HG03108 (cell line): ENCODE measurements around the gene PAMR1.
"Not testable (repeated sequence)": the region's sequence is repeated elsewhere in the genome, so short reads cannot be mapped to it uniquely, and the experiment has no call there.

Experiments
- ATAC-seq: cut with Tn5 transposase; IDR thresholded peaks from one replicate; pipeline ENCODE4 v1.9.1; 2021; ENCODE audit warnings: moderate library complexity; ENCODE audit not compliant: unreplicated experiment

PAMR1 gene

DNA sequence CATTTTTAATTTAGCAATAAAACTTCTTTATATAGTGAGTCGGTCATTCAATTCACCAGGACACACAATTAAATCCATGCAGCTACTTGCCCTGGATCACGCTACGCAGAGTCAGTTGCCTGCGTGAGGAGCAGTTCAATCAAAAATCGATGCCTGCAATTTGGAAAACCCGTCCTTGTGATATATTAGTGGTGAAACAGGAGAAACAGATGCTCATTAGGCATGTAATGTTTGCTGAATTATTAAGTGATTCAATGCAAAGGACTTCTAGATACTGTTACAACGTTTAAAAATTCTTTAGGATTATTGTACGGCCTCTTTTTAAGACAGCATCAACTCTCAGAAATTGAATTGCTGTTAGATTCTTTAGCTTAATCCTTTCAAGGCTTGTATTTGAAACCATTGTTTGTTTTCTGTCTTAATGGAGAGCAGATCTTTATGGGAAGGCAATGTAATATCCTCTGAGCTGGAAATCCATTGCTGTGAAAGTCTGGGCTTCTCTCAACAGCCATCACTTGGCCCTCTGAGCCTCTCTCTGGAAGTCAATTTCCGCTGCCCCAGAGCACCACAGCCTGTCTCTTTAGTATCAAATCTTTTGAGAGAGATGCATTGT, 20.1 kb upstream of the PAMR1 start:
- no peak for ATAC-seq

DNA sequence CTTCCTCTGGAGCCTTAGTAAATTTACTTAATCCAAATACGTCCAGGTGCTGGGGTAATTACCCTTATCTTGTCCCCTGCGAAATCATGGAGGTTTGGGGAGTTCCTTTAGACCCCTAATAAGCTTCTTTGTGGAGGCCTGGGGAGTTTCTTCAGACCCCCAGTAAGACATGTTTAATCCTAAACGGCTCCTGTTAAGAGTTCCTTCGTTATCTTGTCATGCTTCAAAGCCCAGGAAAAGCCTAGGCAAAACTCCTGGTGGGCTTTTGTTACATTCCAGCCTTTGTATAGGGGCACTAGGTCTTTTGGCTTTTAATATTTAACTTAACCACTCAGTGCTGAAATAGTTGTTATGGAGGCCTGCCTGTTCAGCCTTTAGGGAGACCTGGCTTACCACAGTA, 18.1 kb upstream of the PAMR1 start:
- ATAC-seq: no peak

DNA sequence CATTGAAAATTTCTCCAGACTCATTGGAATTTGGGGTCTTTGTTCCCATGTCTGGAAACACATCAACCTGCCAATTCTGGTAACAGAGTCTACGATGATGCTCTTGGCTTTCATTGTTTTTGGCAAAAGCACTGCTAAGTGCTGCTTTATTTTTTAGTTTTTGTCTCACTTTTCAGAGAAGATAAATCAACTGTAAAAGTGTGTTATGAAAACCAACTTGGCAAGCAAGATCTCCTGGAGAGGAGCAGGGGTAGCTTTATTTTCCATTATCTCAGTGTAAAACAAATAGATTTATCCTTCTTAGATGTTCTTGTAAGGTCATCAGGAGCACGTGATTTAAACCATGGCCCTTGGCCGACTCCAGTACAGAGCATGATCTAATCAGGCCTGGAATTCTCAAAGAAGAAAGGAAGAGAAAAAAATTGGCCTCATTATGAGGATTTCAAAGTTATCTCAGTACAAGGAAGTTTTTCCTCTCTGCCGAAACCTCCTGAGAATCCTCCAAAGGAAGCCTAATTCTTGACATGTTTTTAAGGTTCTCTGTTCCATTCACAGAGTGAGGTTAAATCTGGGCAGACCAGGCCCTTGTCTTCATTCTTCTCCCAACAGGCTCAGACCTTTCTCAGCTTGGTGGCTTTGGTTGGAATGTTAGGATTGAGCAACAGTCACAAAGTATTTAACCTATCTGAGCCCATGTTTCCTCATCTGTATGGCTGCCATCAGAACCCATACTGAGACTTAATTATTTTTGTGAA, 16.4 kb upstream of the PAMR1 start:
- ATAC-seq: no peak

DNA sequence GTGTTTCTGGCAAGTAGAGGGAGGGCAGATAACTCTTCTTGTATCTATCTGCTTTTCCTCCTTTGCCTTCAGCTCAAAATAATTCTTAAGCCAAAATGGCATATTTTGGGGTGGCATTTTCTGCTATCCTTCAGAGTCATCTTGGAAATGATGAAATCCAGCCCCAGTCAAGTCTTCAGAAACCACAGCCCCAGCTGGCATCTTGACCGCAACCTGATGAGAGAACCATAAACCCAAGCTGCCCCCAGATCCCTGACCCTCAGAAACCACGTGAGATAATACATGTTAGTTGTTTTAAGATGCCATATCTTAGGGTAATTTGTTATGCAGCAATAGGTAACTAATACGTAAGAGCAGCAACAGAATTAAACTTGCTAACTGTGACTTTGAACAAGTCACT, 15.1 kb upstream of the PAMR1 start:
- no peak for ATAC-seq

DNA sequence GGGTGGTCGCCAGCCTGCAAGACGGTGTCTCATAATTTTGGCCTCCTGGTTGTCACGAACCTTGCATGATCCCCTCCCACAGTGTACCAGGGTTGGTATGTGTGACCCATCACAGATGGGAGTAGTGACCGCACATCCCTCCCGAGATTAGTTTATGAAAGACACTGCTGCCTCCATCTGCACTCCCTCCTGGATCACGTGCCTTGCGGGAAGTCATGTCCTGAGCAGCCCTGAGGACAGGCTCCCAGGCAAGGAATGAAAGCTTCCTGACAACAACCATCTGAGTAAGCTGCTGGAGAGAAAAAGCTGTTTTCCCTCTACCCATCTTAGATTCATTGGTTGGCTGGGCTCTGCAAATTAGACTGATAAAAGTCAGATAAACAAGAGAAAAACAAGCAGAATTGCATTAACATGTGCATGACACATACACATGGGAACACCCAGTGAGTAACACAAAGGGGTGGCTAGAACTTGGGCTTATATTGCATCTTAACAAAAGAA, 14.4 kb upstream of the PAMR1 start:
- ATAC-seq: no peak

DNA sequence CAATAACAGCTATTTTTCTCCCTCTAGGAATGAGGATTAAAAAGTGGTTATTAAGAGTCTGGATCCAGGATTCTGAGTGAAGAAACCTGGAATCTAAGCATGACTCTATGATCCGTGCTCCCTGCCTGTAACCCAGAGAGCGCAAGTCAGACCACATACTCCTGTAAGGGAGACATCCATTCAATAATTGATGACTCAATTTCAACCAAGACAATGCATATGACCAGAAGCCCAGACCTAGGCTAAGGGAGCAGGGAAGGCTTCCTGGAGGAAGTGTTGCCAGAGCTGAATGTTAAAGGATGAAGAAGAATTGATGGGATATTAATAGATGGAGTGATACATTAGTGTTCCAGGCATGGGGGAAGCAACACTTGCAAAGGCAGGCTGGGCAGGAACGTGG, 13.8 kb upstream of the PAMR1 start:
- ATAC-seq: no peak

DNA sequence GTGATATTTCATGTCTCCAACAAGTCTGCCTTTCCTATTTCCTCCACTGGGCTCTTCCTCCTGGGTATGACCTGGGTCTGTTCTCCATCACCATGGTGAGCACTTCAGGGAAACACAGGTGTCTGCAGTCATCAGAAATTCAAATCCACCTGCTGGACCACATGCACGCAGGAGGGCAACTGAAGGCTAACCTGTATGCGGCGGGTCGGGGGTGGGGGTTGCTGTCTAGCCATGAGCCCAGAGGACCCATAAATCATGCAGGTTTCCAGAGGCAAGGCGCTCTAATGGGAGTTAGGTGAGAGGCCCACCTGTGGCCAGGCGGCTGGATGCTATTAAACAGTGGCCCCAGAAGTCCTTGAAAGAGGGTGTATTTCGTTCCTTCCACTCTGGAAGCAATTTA, 11.1 kb upstream of the PAMR1 start:
- ATAC-seq: no peak

DNA sequence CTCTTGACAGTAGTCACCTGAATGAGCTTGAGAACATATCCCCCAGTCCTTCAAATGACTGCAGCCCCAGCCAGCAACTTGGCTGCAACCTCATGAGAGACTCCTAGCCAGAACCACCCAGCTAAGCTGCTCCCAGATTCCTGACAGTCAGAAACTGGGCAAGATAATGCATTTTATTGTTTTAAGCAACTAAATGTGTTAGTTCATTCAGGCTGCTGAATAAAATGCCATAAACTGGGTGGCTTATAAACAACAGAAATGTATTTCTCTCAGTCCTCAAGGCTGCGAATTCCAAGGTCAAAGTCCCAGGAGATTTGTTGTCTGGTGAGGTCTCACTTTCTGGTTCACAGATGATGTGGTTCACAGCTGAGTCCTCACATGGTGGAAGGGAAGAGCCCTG, 5.8 kb upstream of the PAMR1 start:
- no peak for ATAC-seq

DNA sequence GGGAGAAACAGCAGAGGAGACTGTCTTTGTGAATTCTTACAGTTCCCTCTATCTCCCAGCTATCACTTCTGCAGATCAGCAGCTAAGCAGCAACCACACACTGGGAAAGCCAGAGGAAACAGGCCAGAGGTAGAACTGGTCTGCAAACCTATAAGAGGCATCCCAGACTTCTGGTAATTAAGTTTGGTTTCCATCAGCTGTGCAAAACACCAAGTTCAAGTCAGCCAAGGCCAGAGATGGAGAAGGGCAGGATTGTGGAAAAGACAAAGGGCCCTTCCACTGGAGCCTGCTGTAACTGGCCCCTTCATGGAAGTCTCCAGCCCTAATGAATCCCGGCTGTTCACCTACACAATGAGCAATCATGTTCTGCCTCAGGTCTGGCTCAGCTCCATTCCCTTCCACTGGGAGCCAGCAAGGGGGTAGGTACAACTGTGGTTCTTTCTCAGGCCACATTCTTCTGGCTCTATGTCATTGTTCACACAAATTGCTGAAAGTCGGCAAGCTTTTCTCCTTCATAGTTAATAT, 4.6 kb upstream of the PAMR1 start:
- ATAC-seq: no peak

DNA sequence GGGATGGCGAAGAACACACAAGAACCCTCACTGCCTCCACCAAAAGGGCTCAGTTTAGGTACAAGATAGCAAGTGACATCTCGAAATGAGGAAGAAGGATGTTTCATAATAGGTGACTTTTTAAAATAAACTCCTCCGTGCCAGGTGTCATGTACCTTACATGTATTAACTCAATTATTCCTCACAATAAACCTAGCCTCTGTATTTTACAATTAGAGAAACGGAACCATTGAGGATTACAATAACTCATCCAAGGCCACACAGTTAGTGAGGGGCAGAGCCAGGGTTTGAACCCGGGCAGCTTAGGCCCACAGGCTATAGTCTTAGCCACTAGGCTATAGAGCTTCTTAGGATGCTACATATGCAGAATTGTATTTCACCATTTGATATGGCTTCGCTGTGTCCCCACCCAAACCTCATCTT, 965 bp upstream of the PAMR1 start:
- ATAC-seq: no peak

DNA sequence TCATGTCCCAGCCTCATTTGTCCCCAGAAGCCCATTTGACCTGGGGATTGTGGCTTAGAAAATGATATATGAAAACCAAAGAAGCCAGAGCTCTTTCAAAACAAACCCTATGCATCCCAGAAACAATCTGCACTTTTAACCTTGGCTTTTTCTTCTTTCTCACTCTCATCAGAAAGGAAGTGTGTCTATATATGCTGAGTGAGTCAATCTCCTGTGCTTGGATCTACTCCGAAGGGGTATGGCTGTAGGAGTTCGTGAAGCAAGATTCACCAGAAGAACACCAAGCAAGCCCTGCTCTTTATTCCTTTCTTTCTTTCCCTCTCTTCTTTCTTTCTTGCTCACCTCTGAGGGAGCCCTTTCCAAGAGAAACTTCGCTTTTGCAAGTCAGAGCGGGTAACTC, 636 bp downstream of the PAMR1 start:
- ATAC-seq: no peak

DNA sequence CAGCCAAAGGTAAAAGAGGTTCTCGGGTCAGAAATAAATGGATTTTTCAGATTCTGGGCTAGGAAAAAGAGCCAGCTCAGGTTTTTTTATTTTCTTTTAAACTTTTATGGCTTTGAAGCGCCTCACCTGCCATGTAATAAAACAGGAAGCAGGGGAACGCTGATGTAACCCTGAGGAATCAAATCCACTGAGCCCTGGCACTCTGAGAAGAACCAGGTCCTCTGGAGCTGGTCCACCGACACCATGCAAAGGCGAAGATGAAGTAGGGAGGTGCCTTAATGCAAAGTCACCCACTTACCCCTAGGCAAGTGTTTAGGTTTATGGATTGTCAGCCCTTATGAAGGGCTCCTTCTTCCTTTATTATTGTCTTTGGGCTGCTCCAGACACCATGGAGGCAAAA, 1.6 kb downstream of the PAMR1 start:
- no peak for ATAC-seq

DNA sequence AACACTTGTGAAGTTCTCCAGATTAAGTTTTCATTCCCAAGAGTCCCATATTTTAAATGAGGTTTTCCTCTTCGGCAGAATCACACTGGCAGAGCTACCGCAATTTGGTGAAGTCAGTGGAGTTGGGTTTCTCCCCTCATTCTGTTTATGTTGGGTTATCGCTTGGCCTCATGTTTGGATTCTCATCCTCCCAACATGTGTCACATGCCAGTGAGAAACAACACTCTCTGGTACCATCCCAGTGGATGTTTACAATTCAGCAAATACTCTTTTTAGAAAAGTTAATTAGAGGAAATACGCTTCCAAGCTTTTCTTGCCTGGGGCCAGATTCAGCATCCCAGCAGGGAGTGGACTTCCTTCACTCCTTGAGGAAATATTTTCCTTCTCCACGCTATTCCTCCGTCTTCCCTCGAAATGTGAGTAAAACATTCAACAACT, 2.1 kb downstream of the PAMR1 start:
- ATAC-seq: no peak

DNA sequence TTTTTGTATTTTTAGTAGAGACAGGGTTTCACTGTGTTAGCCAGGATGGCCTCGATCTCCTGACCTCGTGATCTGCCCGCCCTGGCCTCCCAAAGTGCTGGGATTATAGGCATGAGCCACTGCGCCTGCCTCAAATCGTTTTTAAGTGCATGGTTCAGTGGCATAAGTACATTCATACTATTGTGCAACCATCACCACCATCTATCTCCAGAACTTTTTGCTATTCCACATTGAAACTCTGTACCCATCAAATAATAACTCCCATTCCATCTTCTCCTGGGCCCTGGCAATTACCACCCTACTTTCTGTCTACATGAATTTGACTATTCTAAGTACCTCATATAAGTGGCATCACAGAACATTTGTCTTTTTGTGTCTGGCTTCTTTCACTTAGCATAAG, 3.3 kb downstream of the PAMR1 start:
- ATAC-seq: not testable (repeated sequence)

DNA sequence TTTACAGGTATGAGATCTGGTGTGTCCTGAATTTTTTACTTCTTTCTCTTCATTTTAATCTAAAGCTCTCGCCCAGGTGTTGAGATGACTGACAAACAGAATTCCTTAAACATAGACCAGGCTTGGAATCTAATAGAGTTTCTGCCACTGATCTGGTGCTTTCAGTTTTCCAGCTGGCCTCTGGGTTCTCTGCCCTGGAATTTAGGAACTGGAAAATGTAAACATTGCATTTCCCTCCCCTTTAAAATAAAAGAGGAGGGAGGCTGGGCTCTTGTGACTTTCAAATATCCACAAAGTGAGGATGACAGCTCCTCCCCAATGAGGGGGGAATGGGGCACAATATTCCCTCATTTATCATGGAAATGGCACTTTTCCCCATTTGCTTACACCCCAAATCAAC, 5.0 kb downstream of the PAMR1 start:
- no peak for ATAC-seq

DNA sequence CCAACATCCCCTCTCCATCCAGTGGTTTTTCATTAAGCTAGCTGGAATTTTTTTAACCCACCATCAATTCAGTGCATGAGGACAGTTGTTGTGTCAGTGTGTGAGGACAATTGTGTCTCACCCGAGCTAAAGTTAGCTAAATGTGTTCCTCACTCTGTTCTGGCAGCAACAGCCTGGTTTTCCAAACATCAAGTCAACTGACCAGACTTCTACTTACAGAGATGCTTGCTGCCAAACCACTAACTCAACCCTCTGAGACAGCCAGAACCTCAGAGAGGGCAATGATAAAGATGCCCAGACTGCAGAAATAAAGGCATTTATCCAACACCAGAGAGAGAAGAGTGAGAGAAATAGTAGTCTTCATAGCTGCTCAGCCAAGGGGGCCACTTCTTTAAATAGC, 6.7 kb downstream of the PAMR1 start:
- no peak for ATAC-seq

DNA sequence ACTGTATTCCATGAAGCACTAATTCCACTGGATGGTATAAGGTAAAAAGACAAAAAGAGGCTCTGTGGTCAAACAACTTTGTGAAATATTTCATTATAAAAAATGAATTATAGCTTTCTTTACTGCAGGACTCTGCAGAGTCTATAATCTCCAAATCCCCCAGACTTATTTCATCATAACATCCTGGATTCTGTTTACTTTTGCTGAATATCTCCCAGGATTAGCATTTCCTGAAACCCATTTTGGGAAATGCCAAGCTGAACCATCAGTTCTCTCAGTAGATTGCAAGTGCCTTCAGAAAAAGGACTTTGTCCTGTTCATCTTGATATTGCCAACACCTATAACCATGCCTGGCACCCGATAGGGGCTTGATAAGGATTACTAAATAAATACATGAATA, 7.9 kb downstream of the PAMR1 start:
- no peak for ATAC-seq

DNA sequence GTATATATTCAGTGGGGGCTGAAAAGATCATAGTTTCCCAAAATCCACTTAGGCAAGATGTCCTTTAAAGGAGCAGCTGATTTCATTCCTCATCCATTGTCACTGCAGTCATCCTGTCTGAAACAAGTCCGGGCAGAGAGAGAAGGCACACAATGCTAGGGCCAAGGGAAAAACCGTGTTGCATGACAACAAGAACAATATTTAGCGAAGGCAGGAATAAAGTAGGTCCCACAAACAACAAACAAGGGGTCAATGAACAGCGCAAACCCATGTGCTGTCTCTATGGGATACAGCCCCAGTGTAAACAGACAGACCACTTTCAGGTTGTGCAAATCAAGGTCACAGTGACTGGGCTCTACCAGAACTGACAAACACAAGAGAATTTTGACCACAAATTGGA, 9.0 kb downstream of the PAMR1 start:
- no peak for ATAC-seq

DNA sequence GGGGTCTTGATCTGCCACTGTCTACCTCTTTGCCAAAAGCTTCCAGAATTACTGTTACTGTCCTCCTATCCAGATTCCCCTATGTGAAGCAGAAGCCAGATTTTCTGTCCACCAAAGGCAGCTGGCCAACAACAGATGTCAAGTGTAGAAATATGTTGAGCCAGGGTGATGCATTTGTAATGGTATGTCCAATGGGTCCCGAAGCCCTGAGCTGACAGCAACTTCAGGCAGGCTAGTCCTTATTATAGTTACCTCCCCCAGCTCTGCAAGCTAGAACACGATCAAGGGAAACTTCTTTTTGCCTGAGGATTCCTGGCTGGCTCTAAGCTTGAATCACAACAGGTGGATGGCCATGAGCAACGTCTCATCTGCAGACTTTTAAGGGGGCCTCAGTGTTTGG, 10.2 kb downstream of the PAMR1 start:
- ATAC-seq: no peak

DNA sequence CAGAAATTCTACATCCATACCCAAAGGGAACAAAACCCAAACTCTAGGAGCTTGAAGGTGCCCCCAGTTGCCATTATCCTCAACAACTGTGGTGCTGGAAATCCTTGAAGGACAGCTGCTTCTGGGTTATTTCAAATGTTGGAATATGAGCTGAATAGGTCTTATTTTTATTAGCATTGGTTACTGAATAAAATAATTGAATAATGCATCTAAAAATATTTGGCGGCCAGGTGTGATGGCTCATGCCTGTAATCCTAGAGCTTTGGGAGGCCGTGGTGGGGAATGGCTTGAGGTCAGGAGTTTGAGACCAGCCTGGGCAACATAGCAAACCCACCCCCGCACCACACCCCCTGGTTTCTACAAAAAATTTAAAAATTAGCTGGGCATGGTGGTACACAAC, 10.9 kb downstream of the PAMR1 start:
- ATAC-seq: no peak

DNA sequence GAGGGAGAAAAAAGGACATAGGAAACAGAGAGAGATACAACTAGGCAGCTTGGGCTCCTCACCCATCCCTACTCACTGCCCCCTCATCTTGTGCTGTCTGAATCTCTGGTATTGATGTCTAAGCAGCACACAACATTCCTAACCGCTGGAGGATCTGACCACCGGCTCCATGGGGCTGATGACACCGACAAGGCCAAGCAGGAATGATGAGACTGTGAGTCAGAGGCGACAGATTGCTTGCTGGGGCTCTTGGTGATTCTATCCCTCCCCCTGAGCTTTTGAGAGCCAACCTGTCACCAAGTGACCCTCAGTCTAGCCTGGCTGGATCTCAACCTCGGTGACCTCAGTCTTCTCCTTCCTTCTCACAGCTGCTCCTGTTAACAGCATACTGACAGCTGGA, 13.8 kb downstream of the PAMR1 start:
- no peak for ATAC-seq

DNA sequence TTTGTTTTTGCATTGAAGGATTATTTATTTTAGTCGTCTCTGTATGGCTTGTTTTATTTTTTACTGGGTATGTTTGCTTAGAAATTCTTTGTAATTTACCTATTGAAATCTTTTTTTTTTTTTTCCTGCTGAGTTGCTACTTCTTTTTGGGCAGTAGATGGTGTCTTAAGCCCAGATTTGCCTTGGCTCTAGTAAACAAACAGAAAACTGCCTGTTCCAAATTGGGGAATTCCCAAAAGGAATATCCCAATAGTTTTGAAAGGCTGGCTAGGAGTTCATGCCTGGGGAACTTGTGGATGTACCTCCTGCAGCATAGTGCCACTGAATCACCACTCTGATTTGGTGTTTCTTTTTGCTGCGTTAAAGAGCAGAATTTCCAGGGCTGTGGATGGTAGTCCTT, 17.7 kb downstream of the PAMR1 start:
- no peak for ATAC-seq
